Smooth muscle cell (in vitro differentiated cells): ENCODE results near the gene PTPN1. TPM values are rescaled to one million over a fixed set of nuclear protein-coding genes. Genes with fewer than 3 reads are reported as not detected.
A peak's percentile ranks its signal among the peaks of the same experiment; 100 is the strongest.

ENCODE experiments used
- DNase-seq: peaks from one replicate; lab custom pipeline; 2025; ENCODE audit not compliant: unreplicated experiment; lab: John Stamatoyannopoulos, UW
- H2AFZ ChIP-seq: fragments of 200-600 bp; sonication (generic); 2 replicates; pipeline ENCODE4 v1.6.0; 2016; ENCODE audit warnings: antibody characterized with exemption, low read depth, mild to moderate bottlenecking
- H3F3A ChIP-seq: fragments of 200-600 bp; sonication (generic); 2 replicates; pipeline ENCODE4 v1.6.0; 2017; ENCODE audit warnings: antibody characterized with exemption, low read depth
- H3K27ac ChIP-seq: fragments of 200-600 bp; sonication (generic); 2 replicates; pipeline ENCODE4 v1.5.1; 2016; ENCODE audit warnings: low read depth, mild to moderate bottlenecking
- H3K27me3 ChIP-seq: fragments of 200-600 bp; sonication (generic); 2 replicates; pipeline ENCODE4 v1.6.1; 2016; ENCODE audit warnings: low read depth, mild to moderate bottlenecking
- H3K36me3 ChIP-seq: fragments of 200-600 bp; sonication (generic); 2 replicates; pipeline ENCODE4 v1.5.1; 2016; ENCODE audit warnings: low read depth
- H3K4me1 ChIP-seq: fragments of 200-600 bp; sonication (generic); 2 replicates; pipeline ENCODE4 v1.5.1; 2016; ENCODE audit warnings: low read depth
- H3K4me2 ChIP-seq: fragments of 200-600 bp; sonication (generic); 2 replicates; pipeline ENCODE4 v1.6.0; 2016; ENCODE audit warnings: mild to moderate bottlenecking
- H3K4me3 ChIP-seq: fragments of 200-600 bp; sonication (generic); 2 replicates; pipeline ENCODE4 v1.5.1; 2016; ENCODE audit warnings: mild to moderate bottlenecking
- H3K79me2 ChIP-seq: fragments of 200-600 bp; sonication (generic); 2 replicates; pipeline ENCODE4 v1.6.0; 2016; ENCODE audit warnings: low read depth, mild to moderate bottlenecking
- H3K9ac ChIP-seq: fragments of 200-600 bp; sonication (generic); 2 replicates; pipeline ENCODE4 v1.6.0; 2016; ENCODE audit warnings: low read depth
- H3K9me3 ChIP-seq: fragments of 200-600 bp; sonication (generic); replicated peaks from 2 replicates; pipeline ENCODE4 v1.5.1; 2016; ENCODE audit warnings: low read depth
- H4K20me1 ChIP-seq: fragments of 200-600 bp; sonication (generic); 2 replicates; pipeline ENCODE4 v1.6.0; 2016; ENCODE audit warnings: low read depth
- WGBS: methylation state at CpG from one replicate; pipeline ENCODE4 v1.1.7; 2016; ENCODE audit warnings: low lambda C conversion rate; 5-methylcytosine and 5-hydroxymethylcytosine counted together
- polyA plus RNA-seq: library from polyadenylated mRNA; unstranded; fragments of >200 nt; fragmentation: Nextera tagmentation; extraction: Ambion mirVana; gene quantifications from 2 replicates; pipeline ENCODE4 v1.2.1, GENCODE V29; 2016
- total RNA-seq: library from RNA; depleted of rRNA; stranded (reverse); fragments of >200 nt; gene quantifications from 2 replicates; pipeline ENCODE4 v1.2.3, GENCODE V29; 2014
- TF ChIP-seq, protein P1 (sequence below): fragments of 200-600 bp; sonication (generic); IDR thresholded peaks from 2 replicates; pipeline ENCODE4 v1.5.1; 2017; ENCODE audit warnings: borderline replicate concordance, mild to moderate bottlenecking, antibody characterized with exemption; ENCODE audit not compliant: insufficient read depth, poor library complexity, severe bottlenecking

Gene PTPN1
- total and polyA plus RNA-seq, 2 experiments from 2014 or later = 16.1 to 28.9 TPM

DNA sequence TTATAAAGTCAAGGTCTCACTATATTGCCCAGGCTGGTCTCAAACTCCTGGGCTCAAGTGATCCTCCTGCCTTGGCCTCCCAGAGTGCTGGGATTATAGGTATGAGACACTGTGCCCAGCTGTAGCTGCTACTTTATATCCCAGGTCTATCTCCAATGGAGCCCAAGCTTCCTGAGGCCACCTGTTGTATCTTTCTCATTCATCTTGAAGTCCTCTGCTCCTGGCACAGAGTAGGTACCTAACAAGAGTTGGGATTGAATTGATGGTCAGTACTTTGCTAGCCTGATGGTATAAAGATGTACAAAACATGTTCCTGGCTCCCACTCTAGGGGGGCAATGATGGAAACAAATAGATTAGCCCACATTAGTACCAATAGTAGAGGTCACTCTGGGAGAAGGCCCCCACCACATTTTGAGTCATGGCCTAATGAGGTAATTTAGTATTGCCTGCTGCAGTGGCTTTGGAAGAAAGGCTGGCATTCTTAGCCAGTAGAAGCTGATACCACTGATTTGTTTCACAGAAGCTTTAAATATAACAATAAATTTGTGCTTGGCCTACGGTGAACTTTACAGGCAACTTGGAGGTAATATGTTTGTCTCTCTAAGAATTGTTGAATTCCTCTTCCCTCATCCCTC, 5.4 kb downstream of the PTPN1 start:
- Histone ChIP-seq H3F3A (peaks cover 23% of the 10 kb centered on the region), H2AFZ (no peak overlapping the region), H3K4me2 (peak overlapping the region; percentile 80), H3K4me3 (no peak overlapping the region), H3K79me2 (peaks cover 86% of the 10 kb centered on the region), H3K27me3 (no peaks in the 10 kb centered on the region), H3K4me1 (peaks cover 33% of the 10 kb centered on the region), H3K36me3 (no peaks in the 10 kb centered on the region), H3K9ac (no peak overlapping the region), H4K20me1 (peaks cover 92% of the 10 kb centered on the region), H3K27ac (peak overlapping the region; percentile 91), H3K9me3 (no peaks in the 10 kb centered on the region)
- TF ChIP-seq, protein P1, sequence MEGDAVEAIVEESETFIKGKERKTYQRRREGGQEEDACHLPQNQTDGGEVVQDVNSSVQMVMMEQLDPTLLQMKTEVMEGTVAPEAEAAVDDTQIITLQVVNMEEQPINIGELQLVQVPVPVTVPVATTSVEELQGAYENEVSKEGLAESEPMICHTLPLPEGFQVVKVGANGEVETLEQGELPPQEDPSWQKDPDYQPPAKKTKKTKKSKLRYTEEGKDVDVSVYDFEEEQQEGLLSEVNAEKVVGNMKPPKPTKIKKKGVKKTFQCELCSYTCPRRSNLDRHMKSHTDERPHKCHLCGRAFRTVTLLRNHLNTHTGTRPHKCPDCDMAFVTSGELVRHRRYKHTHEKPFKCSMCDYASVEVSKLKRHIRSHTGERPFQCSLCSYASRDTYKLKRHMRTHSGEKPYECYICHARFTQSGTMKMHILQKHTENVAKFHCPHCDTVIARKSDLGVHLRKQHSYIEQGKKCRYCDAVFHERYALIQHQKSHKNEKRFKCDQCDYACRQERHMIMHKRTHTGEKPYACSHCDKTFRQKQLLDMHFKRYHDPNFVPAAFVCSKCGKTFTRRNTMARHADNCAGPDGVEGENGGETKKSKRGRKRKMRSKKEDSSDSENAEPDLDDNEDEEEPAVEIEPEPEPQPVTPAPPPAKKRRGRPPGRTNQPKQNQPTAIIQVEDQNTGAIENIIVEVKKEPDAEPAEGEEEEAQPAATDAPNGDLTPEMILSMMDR = no peak
- DNase-seq = no peak
- 85% methylated on average over 1 of the region's 1 CpG for WGBS

DNA sequence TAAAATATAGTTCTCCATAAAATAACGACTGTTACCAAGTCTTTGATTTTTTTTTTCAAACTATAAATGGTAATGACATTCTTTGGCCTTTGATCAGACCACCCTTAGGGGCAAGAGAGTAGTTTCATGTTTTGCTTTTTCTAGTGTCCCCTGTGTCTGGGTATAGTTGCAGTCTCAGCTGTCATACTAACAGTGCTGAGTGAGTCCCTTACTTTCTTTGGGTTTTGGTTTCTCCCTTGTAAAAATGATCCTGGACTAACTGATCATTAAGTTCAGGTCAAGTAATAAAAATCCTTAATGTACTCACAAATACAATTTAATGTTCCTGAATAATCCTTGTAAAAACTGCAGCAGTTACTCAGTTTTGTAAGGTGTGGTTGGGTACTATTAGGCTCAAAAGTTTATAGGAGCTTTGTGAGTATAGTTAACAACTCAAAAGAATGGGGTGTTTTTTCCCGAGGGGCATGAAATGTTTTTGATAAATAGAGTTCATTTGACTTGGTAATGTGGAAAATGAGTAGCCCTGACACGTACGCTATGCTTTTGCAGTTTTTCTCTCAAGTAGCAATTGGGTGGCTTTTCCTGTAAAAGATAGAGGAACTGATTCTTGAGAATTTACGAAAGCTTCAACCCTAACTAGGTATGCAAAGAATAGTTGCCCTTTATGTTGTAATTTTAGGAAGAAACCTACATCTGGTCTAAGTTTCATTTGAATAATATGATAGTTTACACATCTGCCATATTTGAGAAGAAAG, 6.2 kb downstream of the PTPN1 start:
- Histone ChIP-seq H3K9me3 (no peaks in the 10 kb centered on the region), H4K20me1 (peaks cover 93% of the 10 kb centered on the region), H3K4me1 (peaks cover 35% of the 10 kb centered on the region), H2AFZ (no peak overlapping the region), H3F3A (peaks cover 23% of the 10 kb centered on the region), H3K9ac (no peak overlapping the region), H3K4me3 (no peak overlapping the region), H3K27ac (peak overlapping the region; percentile 91), H3K36me3 (no peaks in the 10 kb centered on the region), H3K27me3 (no peaks in the 10 kb centered on the region), H3K79me2 (peaks cover 86% of the 10 kb centered on the region), H3K4me2 (peak overlapping the region; percentile 80)
- DNase-seq = no peak
- 82% methylated on average over 5 of the region's 5 CpGs for WGBS
- TF ChIP-seq, protein P1 = no peak

- Histone ChIP-seq H3K9ac (peak overlapping the region; percentile 56), H3K9me3 (no peaks in the 10 kb centered on the region), H3K27me3 (no peaks in the 10 kb centered on the region), H3K27ac (peak overlapping the region; percentile 91), H3F3A (peaks cover 23% of the 10 kb centered on the region), H3K36me3 (no peaks in the 10 kb centered on the region), H4K20me1 (peaks cover 93% of the 10 kb centered on the region), H3K79me2 (peaks cover 86% of the 10 kb centered on the region), H3K4me3 (peak overlapping the region; percentile 25), H3K4me2 (peak overlapping the region; percentile 80), H3K4me1 (peaks cover 28% of the 10 kb centered on the region), H2AFZ (no peak overlapping the region)
- TF ChIP-seq, protein P1 = no peak
- WGBS = 51% methylated on average over 7 of the region's 7 CpGs
- DNase-seq = no peak
Observed at GRCh38 chr20:50516935-50517816, 7.0 kb downstream of the PTPN1 start.
